PC-9 (cell line): ENCODE results near the gene SH3PXD2A. TPM values are rescaled to one million over a fixed set of nuclear protein-coding genes. Genes with fewer than 3 reads are reported as not detected.
A peak's percentile ranks its signal among the peaks of the same experiment; 100 is the strongest.

Source experiments
- BruUV-seq: library from RNA; stranded (reverse); fragments of 400-500 nt; replicated peaks from 2 replicates; lab custom pipeline; 2021; lab: Mats Ljungman, UMichigan
- CTCF ChIA-PET: fragments of 300-600 bp; sonication (Branson Sonifier 250); formaldehyde crosslinking; loops from one replicate; lab custom pipeline; 2022; ENCODE audit warnings: antibody characterized with exemption; lab: Charles Lee
- POLR2A ChIA-PET: fragments of 300-600 bp; sonication (Branson Sonifier 250); formaldehyde crosslinking; loops from one replicate; lab custom pipeline; 2022; ENCODE audit warnings: antibody characterized with exemption; ENCODE audit not compliant: unreplicated experiment; lab: Charles Lee
- DNase-seq, 2 experiments: peaks; one replicate each; pipeline versions ENCODE4 v3.0.0 to v3.0.0-alpha.2; 2015 to 2022; ENCODE audit warnings: mixed read lengths in 1 of 2
- H2AFZ ChIP-seq: fragments of 200-600 bp; sonication (generic); 2 replicates; pipeline ENCODE4 v1.8.1; 2017; ENCODE audit warnings: antibody characterized with exemption
- H3F3A ChIP-seq: fragments of 200-600 bp; sonication (generic); 2 replicates; pipeline ENCODE4 v1.8.1; 2017; ENCODE audit warnings: antibody characterized with exemption, mild to moderate bottlenecking, low read depth; ENCODE audit not compliant: insufficient read depth
- H3K27ac ChIP-seq: fragments of 200-600 bp; sonication (generic); 2 replicates; pipeline ENCODE4 v1.6.1; 2016; ENCODE audit warnings: mixed run types
- H3K27me3 ChIP-seq: fragments of 200-600 bp; sonication (generic); 2 replicates; pipeline ENCODE4 v1.6.1; 2016; ENCODE audit warnings: low read depth, mixed run types; ENCODE audit not compliant: insufficient read depth
- H3K36me3 ChIP-seq: fragments of 200-600 bp; sonication (generic); 2 replicates; pipeline ENCODE4 v1.6.1; 2016; ENCODE audit warnings: low read depth, mixed run types
- H3K4me1 ChIP-seq: fragments of 200-600 bp; sonication (generic); replicated peaks from 2 replicates; pipeline ENCODE4 v1.6.1; 2016; ENCODE audit warnings: mixed run types; ENCODE audit not compliant: insufficient read depth
- H3K4me2 ChIP-seq: fragments of 200-600 bp; sonication (generic); 2 replicates; pipeline ENCODE4 v1.6.1; 2017; ENCODE audit warnings: mixed run types
- H3K4me3 ChIP-seq: fragments of 200-600 bp; sonication (generic); 2 replicates; pipeline ENCODE4 v1.6.1; 2016; ENCODE audit warnings: mixed run types
- H3K79me2 ChIP-seq: fragments of 200-600 bp; sonication (generic); 2 replicates; pipeline ENCODE4 v1.6.1; 2017; ENCODE audit warnings: low read depth, mixed run types
- H3K9me2 ChIP-seq: fragments of 200-600 bp; sonication (generic); 2 replicates; pipeline ENCODE4 v1.8.1; 2017; ENCODE audit warnings: mild to moderate bottlenecking; ENCODE audit not compliant: insufficient read depth
- H3K9me3 ChIP-seq: fragments of 200-600 bp; sonication (generic); 2 replicates; pipeline ENCODE4 v1.8.1; 2016; ENCODE audit warnings: low read depth; ENCODE audit not compliant: insufficient read depth
- H4K20me1 ChIP-seq: fragments of 200-600 bp; sonication (generic); 2 replicates; pipeline ENCODE4 v1.8.1; 2017; ENCODE audit not compliant: insufficient read depth
- CTCF ChIP-seq: fragments of 200-600 bp; sonication (generic); conservative IDR thresholded peaks from 2 replicates; pipeline ENCODE4 v1.6.1; 2017; ENCODE audit warnings: mixed run types, antibody characterized with exemption, mild to moderate bottlenecking, moderate library complexity
- EZH2 ChIP-seq: fragments of 200-600 bp; sonication (generic); IDR thresholded peaks from 2 replicates; pipeline ENCODE4 v1.8.0; 2017; ENCODE audit warnings: antibody characterized with exemption, low read depth
- intact Hi-C: fragments of 100-400 bp; cut with micrococcal nuclease; formaldehyde crosslinking; loops from one replicate; pipeline ENCODE4 v1.10.0; 2022; ENCODE audit not compliant: unreplicated experiment
- total RNA-seq: library from RNA; stranded (reverse); gene quantifications from 2 replicates; pipeline ENCODE4 v1.2.3, GENCODE V29; 2021

The SH3PXD2A gene
- total RNA-seq, 1 experiment from 2014 or later: 12.5 TPM

GRCh38 chr10:103736763-103737162, 118.6 kb downstream of the SH3PXD2A start:
- no peak for TF ChIP-seq CTCF
- no peak for TF ChIP-seq EZH2
- Histone ChIP-seq H3K4me1 (peaks cover 26% of the 10 kb centered on the region), H3K36me3 (no peaks in the 10 kb centered on the region), H3K27me3 (no peaks in the 10 kb centered on the region), H3K79me2 (no peaks in the 10 kb centered on the region), H3K27ac (no peak overlapping the region), H3K4me3 (no peak overlapping the region), H3F3A (peaks cover 9% of the 10 kb centered on the region; the same call in 1 of the 2 replicates), H3K4me2 (no peak overlapping the region), H2AFZ (no peak overlapping the region), H3K9me2 (no peaks in the 10 kb centered on the region), H3K9me3 (no peaks in the 10 kb centered on the region), H4K20me1 (no peaks in the 10 kb centered on the region)
- peak in 1 of 2 experiments; percentile 49 for DNase-seq
- ChIA-PET CTCF (no interaction called here), POLR2A (no interaction called here)
- intact Hi-C loops: no loop called here
- BruUV-seq: no TSS peak

DNA sequence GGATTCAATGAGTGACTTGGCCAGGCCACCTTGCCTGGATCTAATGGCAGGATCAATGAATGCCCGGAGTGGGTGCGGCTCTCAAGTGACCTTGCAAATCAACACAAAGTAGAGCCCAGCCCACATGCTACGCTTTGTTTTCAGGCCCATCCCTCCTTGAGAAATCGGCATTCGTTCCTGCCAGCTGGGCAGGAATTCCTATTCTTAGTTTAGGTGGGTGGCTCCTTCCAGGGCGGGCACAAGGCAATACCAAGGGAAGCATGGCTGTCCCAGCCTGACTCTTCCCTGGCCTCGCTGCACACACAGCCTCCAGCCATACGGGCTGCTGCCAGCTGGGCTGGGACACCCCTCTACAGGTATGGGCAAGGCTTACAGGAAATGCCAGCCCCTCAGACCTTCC, 119.3 kb downstream of the SH3PXD2A start:
- no peaks in the 10 kb centered on the region for H4K20me1 ChIP-seq
- TF ChIP-seq EZH2 (no peak), CTCF (no peak)
- H3K36me3 ChIP-seq: no peaks in the 10 kb centered on the region
- POLR2A ChIA-PET: no interaction called here
- CTCF ChIA-PET: no interaction called here
- no peak overlapping the region for H3K4me3 ChIP-seq
- H3K79me2 ChIP-seq: no peaks in the 10 kb centered on the region
- H3F3A ChIP-seq: peaks cover 9% of the 10 kb centered on the region; the same call in 1 of the 2 replicates
- no peak for DNase-seq
- peaks cover 30% of the 10 kb centered on the region for H3K4me1 ChIP-seq
- H3K27ac ChIP-seq: no peak overlapping the region
- intact Hi-C loops: no loop called here
- H3K27me3 ChIP-seq: no peaks in the 10 kb centered on the region
- no peak overlapping the region for H2AFZ ChIP-seq
- no peaks in the 10 kb centered on the region for H3K9me3 ChIP-seq
- H3K4me2 ChIP-seq: no peak overlapping the region
- no TSS peak for BruUV-seq
- H3K9me2 ChIP-seq: no peaks in the 10 kb centered on the region

DNA sequence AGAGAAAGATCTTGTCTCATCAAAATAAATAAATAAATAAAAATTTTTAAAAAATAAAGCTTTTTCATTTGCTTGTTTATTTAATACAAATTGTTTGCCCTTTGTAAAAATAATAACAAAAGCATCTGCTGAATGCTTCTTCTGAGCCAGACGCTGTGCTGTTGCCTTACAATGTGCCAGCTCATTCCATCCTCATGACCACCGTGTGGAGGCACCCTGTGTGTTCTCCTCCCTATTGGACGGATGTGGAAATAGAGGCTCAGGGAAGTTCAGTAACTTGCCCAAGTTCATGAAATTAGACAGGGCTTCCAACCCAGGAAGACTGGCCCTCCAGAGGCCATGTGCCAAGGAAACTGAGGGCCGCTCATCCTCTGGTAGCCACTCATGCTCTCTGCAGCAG, 120.6 kb downstream of the SH3PXD2A start:
- ChIA-PET CTCF (no interaction called here), POLR2A (no interaction called here)
- Histone ChIP-seq H3K4me1 (peaks cover 26% of the 10 kb centered on the region), H3K36me3 (no peaks in the 10 kb centered on the region), H3K27ac (no peak overlapping the region), H3F3A (peaks cover 9% of the 10 kb centered on the region; the same call in 1 of the 2 replicates), H3K4me2 (no peak overlapping the region), H3K79me2 (no peaks in the 10 kb centered on the region), H3K27me3 (no peaks in the 10 kb centered on the region), H3K9me2 (no peaks in the 10 kb centered on the region), H3K4me3 (no peak overlapping the region), H2AFZ (no peak overlapping the region), H3K9me3 (no peaks in the 10 kb centered on the region), H4K20me1 (no peaks in the 10 kb centered on the region)
- BruUV-seq: no TSS peak
- no peak for TF ChIP-seq CTCF
- no peak for TF ChIP-seq EZH2
- intact Hi-C loops: no loop called here
- no peak for DNase-seq
